Fibroblast of skin of back (primary cell): ENCODE measurements around the gene PABPC1L.

ENCODE experiments used
- DNase-seq: peaks from one replicate; pipeline ENCODE4 v3.0.0-alpha.2; 2013

The PABPC1L gene

DNA sequence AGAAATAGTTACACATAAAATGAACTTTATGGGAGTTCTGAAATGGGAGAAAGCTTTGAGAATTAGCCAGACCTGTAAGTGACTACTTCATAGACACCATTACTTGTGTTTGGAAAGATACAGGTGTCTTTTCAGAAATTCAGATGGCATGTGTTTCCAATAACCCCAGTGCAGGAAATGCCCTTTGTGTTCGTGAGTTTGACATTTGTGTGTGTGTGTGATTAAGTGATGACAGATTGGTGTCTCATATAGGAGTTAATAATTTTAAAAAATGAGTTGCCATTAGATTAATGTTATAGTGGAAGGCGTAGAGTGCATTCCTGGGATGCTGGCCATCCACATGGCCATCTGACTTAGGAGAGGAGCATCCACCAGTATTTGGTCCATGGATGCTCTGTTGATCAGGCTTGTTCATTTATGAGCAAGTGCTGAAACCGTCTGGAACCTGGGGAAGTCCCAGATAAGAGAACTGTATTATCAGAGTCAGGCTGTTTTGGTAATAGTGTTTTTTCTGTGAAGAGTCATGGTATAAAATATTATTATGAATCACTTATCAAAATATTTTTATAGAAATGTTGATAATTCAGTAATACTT is 59.5 kb downstream of the PABPC1L start:
- no peak for DNase-seq

DNA sequence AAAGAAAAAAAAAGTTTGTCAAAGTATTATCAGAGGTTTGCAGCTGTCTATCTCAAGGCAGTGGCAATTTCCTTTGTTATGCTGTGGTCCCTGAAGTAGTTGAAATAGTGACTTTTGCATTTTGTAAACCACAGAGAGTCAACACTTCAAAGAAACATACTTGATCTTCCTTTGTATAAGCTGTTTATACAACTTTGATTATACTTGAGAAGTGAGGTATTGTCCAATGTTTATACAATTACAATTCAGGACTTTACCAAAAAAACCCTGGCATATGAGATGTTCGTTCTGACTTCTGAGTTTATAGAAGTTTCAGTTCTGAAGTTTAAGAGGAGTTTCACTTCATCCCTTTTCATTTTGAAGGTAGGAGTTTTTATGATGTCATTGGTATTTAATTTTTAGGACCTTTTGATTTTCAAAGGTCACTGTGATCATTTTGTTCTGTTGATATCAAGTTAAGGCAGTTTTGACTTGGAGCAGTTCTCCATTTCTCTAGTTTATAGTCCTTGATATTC is 60.4 kb downstream of the PABPC1L start:
- no peak for DNase-seq

DNA sequence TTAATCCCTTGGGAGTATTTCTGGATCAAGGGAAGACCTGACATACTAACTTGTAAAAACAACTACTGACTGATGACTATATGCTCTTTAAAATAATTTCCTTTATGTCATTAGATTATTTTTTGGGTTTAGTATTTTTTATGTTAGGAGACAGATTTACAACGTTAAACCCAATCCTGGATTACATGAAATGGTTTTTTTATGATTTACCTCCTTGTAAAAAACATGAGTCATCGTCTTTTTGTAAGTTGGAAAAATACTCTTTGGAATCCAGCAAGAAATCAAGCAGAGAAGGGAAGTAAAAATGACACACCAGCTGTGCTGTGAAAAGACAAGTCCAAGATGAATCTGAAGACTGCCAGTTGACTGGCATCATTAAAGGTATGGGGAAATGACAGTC is 63.2 kb downstream of the PABPC1L start:
- DNase-seq = no peak

DNA sequence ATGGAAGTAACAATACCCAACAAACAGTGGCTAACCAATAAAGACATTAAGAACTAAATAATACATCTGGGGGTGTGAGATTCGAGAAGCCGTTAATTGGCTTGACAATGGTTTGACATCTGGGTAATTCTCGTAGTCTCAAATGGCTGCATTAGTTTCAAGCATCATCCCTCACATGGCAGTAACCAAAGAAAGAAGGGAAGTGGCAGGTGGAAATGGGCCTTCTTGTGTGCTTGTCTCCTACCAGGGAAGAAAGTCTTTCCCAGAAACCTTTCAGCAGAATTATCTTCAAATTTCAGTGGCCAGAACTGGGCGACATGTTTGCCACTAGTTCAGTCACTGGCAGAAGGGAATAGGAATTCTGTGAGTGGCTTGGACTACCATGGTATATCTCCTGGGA is 66.8 kb downstream of the PABPC1L start:
- DNase-seq = no peak

DNA sequence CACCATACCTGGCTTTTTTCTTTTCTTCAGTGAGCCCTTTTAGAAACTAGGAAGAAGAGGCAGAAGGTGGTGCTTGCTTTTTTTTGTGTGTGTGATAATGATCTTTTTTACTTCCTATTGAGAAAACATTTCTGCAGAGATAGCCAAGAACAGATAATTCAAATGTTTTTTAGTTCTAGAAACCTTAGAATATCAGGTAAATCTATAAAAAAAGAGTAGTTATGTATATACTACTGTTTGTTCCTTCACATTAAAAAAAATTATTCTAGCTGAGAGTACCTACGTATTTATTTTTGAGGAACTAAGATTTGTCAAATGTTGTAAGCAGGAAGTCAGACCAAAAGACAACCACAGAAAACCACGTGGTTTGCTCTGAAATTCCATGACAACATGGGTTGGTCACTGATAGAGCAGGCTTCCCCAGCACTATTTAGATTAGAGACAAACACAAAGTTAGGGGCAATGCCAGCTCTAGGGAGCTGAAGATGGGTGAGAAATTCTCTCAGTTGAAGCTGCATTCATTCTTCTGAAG is 69.3 kb downstream of the PABPC1L start:
- no peak for DNase-seq

DNA sequence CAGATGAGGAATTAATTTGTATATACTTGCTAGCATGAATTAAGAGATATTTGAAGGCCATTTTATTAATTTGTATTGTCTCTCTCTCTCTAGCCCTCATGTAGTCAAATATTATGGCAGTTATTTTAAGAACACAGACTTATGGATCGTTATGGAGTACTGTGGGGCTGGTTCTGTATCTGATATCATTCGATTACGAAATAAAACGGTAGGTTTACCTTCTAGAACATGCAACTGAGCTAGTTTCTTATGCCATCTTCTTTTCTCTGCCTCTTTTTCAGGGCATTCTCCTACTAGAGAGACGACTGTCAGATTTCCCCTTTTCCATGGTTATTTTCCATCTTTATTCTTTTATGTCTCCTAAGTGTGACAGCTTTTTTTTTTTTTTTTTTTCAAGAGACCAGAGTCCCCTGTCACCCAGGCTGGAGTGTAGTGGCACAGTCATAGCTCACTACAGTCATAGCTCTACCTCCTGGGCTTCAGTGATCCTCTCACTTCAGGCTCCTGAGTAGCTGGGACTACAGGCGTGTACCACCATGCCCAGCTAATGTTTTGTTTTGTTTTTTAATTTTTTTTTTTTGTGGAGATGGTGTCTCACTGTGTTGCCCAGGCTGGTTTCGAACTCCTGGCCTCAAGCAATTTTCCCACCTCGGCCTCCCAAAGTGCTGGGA is 72.0 kb downstream of the PABPC1L start:
- DNase-seq = no peak

DNA sequence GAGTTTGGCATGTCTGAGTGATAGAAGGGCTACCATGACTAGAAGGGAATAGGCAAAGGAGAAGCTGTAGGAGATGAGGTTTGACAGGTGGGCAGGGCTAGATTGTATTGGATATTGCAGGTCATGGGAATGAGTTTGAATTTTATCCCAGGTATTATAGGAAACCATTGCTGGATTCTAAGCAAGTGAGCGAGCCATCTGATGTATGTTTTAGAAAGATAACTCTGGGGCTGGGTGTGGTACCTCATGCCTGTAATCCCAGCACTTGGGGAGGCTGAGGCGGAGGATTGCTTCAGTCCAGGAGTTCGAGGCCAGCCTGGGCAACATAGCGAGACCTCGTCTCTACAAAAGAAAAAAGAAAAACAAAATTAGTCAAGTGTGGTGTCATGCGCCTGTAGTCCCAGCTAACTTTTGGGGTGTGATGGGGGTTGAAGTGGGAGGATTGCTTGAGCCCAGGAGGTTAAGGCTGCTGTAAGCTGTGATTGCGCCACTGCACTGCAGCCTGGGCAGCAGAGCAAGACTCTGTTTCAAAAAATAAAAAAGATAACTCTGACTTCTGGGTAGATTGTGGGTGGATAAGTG is 73.3 kb downstream of the PABPC1L start:
- DNase-seq = no peak

DNA sequence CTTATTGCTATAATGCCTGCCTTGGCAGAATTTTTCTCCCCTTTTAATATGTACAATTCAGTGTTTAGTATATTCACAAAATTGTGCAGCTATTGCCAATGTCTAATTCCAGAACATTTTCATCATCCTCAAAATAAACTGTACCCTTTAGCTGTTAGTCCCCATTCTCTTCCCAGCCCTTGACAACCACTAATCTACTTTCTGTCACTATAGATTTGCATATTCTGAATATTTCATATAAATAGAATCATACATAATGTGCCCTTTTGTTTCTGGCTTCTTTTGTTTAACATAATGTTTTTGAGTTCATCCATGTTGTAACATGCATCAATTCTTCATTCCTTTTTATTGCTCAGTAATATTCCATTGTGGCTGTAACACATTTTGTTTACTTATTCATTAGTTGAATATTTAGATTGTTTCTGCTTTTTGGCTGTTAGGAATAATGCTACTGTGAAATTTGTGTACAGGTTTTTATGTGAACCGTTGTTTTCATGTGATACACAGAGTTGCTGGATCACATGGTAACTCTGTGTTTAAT is 78.8 kb downstream of the PABPC1L start:
- no peak for DNase-seq
